Liver (tissue), 3 donors: ENCODE data around the gene CDON.

Experiments used
- ATF3 ChIP-seq: IDR thresholded peaks from 2 replicates; pipeline ENCODE4 v1.6.1; 2016; ENCODE audit warnings: antibody characterized with exemption
- CTCF ChIP-seq: fragments of 150-350 bp; IDR thresholded peaks from 2 replicates; pipeline ENCODE4 v1.5.1; 2017; ENCODE audit warnings: improper control_type of control experiment, low read depth, low read length; ENCODE audit not compliant: missing input control
- HNF4G ChIP-seq: IDR thresholded peaks from 2 replicates; pipeline ENCODE4 v1.6.1; 2016; ENCODE audit warnings: antibody characterized with exemption
- JUND ChIP-seq, 2 donors: IDR thresholded peaks; 2 replicates each; pipeline ENCODE4 v1.6.1; 2016; ENCODE audit warnings: antibody characterized with exemption in 2 of 2
- MAX ChIP-seq: IDR thresholded peaks from 2 replicates; pipeline ENCODE4 v1.6.1; 2016; ENCODE audit warnings: antibody characterized with exemption
- RAD21 ChIP-seq, 2 donors: IDR thresholded peaks; 2 replicates each; pipeline ENCODE4 v1.6.1; 2016; ENCODE audit warnings: antibody characterized with exemption in 2 of 2, mild to moderate bottlenecking in 2 of 2
- REST ChIP-seq: IDR thresholded peaks from 2 replicates; pipeline ENCODE4 v1.6.1; 2016; ENCODE audit warnings: antibody characterized with exemption, mild to moderate bottlenecking
- RXRA ChIP-seq, 2 donors: IDR thresholded peaks; 2 replicates each; pipeline ENCODE4 v1.6.1; 2017 to 2018; ENCODE audit warnings: antibody characterized with exemption in 2 of 2, mild to moderate bottlenecking in 1 of 2
- SP1 ChIP-seq: IDR thresholded peaks from 2 replicates; pipeline ENCODE4 v1.6.1; 2018; ENCODE audit warnings: antibody characterized with exemption, mild to moderate bottlenecking
- TAF1 ChIP-seq: conservative IDR thresholded peaks from 2 replicates; pipeline ENCODE4 v1.6.1; 2016; ENCODE audit warnings: antibody characterized with exemption, mild to moderate bottlenecking
- YY1 ChIP-seq: IDR thresholded peaks from 2 replicates; pipeline ENCODE4 v1.6.1; 2016; ENCODE audit warnings: antibody characterized with exemption, mild to moderate bottlenecking
- donor health status: healthy.
- donor health status: healthy.

- TF ChIP-seq CTCF: no peak
- TF ChIP-seq ATF3: no peak
- TF ChIP-seq TAF1: no peak
- TF ChIP-seq RXRA (IDR thresholded peaks at IDR 0.05): peak; percentile 69 to 73
- TF ChIP-seq SP1: peak; percentile 74
- peak; percentile 36 for TF ChIP-seq HNF4G
- TF ChIP-seq RAD21 (IDR thresholded peaks at IDR 0.05): peak; percentile 44 to 56
- no peak for TF ChIP-seq MAX
- no peak for TF ChIP-seq YY1
- TF ChIP-seq JUND (IDR thresholded peaks at IDR 0.05): no peak
- TF ChIP-seq REST: peak; percentile 50
Measured at GRCh38 chr11:126063507-126063852, 814 bp upstream of the CDON start.
